IMR-90 (cell line): ENCODE data around the gene CEP162. TPM values are rescaled to one million over a fixed set of nuclear protein-coding genes. Genes with fewer than 3 reads are reported as not detected.

Experiments
- ATAC-seq: fragments of 200-7000 bp; cut with Tn5 transposase; 2 replicates; pipeline ENCODE4 v1.9.1; 2020; ENCODE audit warnings: low read depth, mild to moderate bottlenecking, moderate library complexity
- BruUV-seq: library from RNA; stranded (reverse); fragments of 400-500 nt; replicated peaks from 2 replicates; lab custom pipeline; 2021; lab: Mats Ljungman, UMichigan
- CTCF ChIA-PET: fragments of 300-600 bp; formaldehyde crosslinking; extraction: SDS; loops from one replicate; lab custom pipeline; 2021; ENCODE audit warnings: antibody characterized with exemption; lab: Yijun Ruan, JAX
- POLR2A ChIA-PET: fragments of 300-600 bp; sonication (Branson Sonifier 250); formaldehyde crosslinking; loops from one replicate; lab custom pipeline; 2022; ENCODE audit warnings: antibody characterized with exemption; ENCODE audit not compliant: unreplicated experiment; lab: Charles Lee
- DNase-seq: peaks from one replicate; pipeline ENCODE4 v3.0.0; 2013
- H2AFZ ChIP-seq: replicated peaks from 2 replicates; pipeline ENCODE3; 2013; ENCODE audit warnings: low read length, mild to moderate bottlenecking; ENCODE audit not compliant: poor library complexity
- H2AK5ac ChIP-seq: 2 replicates; pipeline ENCODE4 v1.6.1; 2013; ENCODE audit warnings: low read depth, low read length, inconsistent platforms
- H2AK9ac ChIP-seq: replicated peaks from 2 replicates; pipeline ENCODE3; 2013; ENCODE audit warnings: mild to moderate bottlenecking, low read depth, low read length, moderate library complexity; ENCODE audit not compliant: poor library complexity
- H2BK120ac ChIP-seq: 2 replicates; pipeline ENCODE4 v1.6.1; 2013; ENCODE audit warnings: low read depth, low read length, inconsistent platforms
- H2BK15ac ChIP-seq: 3 replicates; pipeline ENCODE4 v1.6.1; 2013; ENCODE audit warnings: low read depth, low read length, inconsistent platforms
- H2BK20ac ChIP-seq: 2 replicates; pipeline ENCODE4 v1.6.1; 2013; ENCODE audit warnings: low read depth, mild to moderate bottlenecking, inconsistent platforms, low read length, moderate library complexity
- H2BK5ac ChIP-seq: 2 replicates; pipeline ENCODE4 v1.6.1; 2013; ENCODE audit warnings: mild to moderate bottlenecking, low read depth, low read length, inconsistent platforms; ENCODE audit not compliant: poor library complexity, severe bottlenecking
- H3K14ac ChIP-seq: replicated peaks from 2 replicates; pipeline ENCODE4 v1.6.1; 2013; ENCODE audit warnings: low read depth, low read length, inconsistent platforms
- H3K18ac ChIP-seq: 2 replicates; pipeline ENCODE4 v1.6.1; 2013; ENCODE audit warnings: low read depth, low read length, control low read depth
- H3K23ac ChIP-seq: 2 replicates; pipeline ENCODE4 v1.6.1; 2013; ENCODE audit warnings: low read depth, low read length, inconsistent platforms
- H3K27ac ChIP-seq: 2 replicates; pipeline ENCODE4 v1.5.1; 2013; ENCODE audit warnings: mild to moderate bottlenecking, control low read depth, low read length; ENCODE audit not compliant: insufficient read depth
- H3K27me3 ChIP-seq: 2 replicates; pipeline ENCODE4 v1.6.1; 2013; ENCODE audit warnings: low read length; ENCODE audit not compliant: control insufficient read depth, insufficient read depth
- H3K36me3 ChIP-seq: 2 replicates; pipeline ENCODE4 v1.6.1; 2013; ENCODE audit warnings: low read length, mixed read lengths; ENCODE audit not compliant: control insufficient read depth, insufficient read depth
- H3K4ac ChIP-seq: 2 replicates; pipeline ENCODE4 v1.6.1; 2013; ENCODE audit warnings: low read depth, low read length, inconsistent platforms
- H3K4me1 ChIP-seq: 2 replicates; pipeline ENCODE4 v1.6.1; 2013; ENCODE audit warnings: low read length, mixed read lengths; ENCODE audit not compliant: control insufficient read depth, insufficient read depth
- H3K4me2 ChIP-seq: 2 replicates; pipeline ENCODE4 v1.6.1; 2013; ENCODE audit warnings: low read depth, mild to moderate bottlenecking, control low read depth, low read length, moderate library complexity
- H3K4me3 ChIP-seq: 2 replicates; pipeline ENCODE4 v1.5.1; 2013; ENCODE audit warnings: low read depth, mild to moderate bottlenecking, control low read depth, low read length, moderate library complexity; ENCODE audit not compliant: insufficient read depth
- H3K56ac ChIP-seq: 2 replicates; pipeline ENCODE4 v1.6.1; 2013; ENCODE audit warnings: low read length, inconsistent platforms; ENCODE audit not compliant: insufficient read depth; ENCODE audit errors: extremely low read depth
- H3K79me1 ChIP-seq, 2 experiments: 2 replicates each; pipeline ENCODE4 v1.6.1; 2013; ENCODE audit warnings: low read length in 2 of 2, inconsistent platforms in 1 of 2, low read depth in 1 of 2
- H3K9ac ChIP-seq: 2 replicates; pipeline ENCODE4 v1.6.1; 2013; ENCODE audit warnings: low read depth, low read length, control low read depth
- H3K9me1 ChIP-seq: 2 replicates; pipeline ENCODE4 v1.6.1; 2013; ENCODE audit warnings: low read length, inconsistent platforms; ENCODE audit not compliant: insufficient read depth
- H3K9me3 ChIP-seq: 2 replicates; pipeline ENCODE4 v1.6.1; 2013; ENCODE audit warnings: low read length; ENCODE audit not compliant: control insufficient read depth, insufficient read depth
- H4K20me1 ChIP-seq: 2 replicates; pipeline ENCODE4 v1.6.1; 2013; ENCODE audit warnings: low read length, inconsistent platforms; ENCODE audit not compliant: insufficient read depth
- H4K5ac ChIP-seq: 2 replicates; pipeline ENCODE4 v1.6.1; 2013; ENCODE audit warnings: mild to moderate bottlenecking, low read depth, low read length, control low read depth
- H4K8ac ChIP-seq, 2 experiments: 2 replicates each; pipeline ENCODE4 v1.6.1; 2013; ENCODE audit warnings: low read depth in 2 of 2, low read length in 2 of 2, control low read depth in 1 of 2, inconsistent platforms in 1 of 2
- H4K91ac ChIP-seq: 2 replicates; pipeline ENCODE4 v1.6.1; 2013; ENCODE audit warnings: low read depth, low read length, inconsistent platforms; ENCODE audit not compliant: insufficient read depth
- BHLHE40 ChIP-seq: fragments of 150-350 bp; IDR thresholded peaks from 2 replicates; pipeline ENCODE4 v1.6.1; 2016; ENCODE audit warnings: mild to moderate bottlenecking, low read depth, low read length
- CHD1 ChIP-seq: IDR thresholded peaks from 2 replicates; pipeline ENCODE4 v1.6.1; 2012; ENCODE audit warnings: low read depth, low read length, improper control_type of control experiment
- FOS ChIP-seq: fragments of 150-350 bp; IDR thresholded peaks from 2 replicates; pipeline ENCODE4 v1.6.1; 2016; ENCODE audit warnings: low read depth, low read length
- MAZ ChIP-seq: IDR thresholded peaks from 2 replicates; pipeline ENCODE4 v1.6.1; 2012; ENCODE audit warnings: low read depth, mild to moderate bottlenecking, low read length, improper control_type of control experiment, moderate library complexity, borderline replicate concordance
- NFE2L2 ChIP-seq: fragments of 150-350 bp; IDR thresholded peaks from 2 replicates; pipeline ENCODE4 v1.6.1; 2016; ENCODE audit warnings: low read depth, mild to moderate bottlenecking, low read length
- RCOR1 ChIP-seq: IDR thresholded peaks from 2 replicates; pipeline ENCODE4 v1.6.1; 2012; ENCODE audit warnings: mild to moderate bottlenecking, low read length, improper control_type of control experiment; ENCODE audit not compliant: insufficient replicate concordance
- RFX5 ChIP-seq: IDR thresholded peaks from 2 replicates; pipeline ENCODE4 v1.8.0; 2012; ENCODE audit warnings: low read depth, mild to moderate bottlenecking, low read length, moderate library complexity
- SMC3 ChIP-seq: fragments of 150-350 bp; IDR thresholded peaks from 2 replicates; pipeline ENCODE4 v1.6.1; 2016; ENCODE audit warnings: low read depth, mild to moderate bottlenecking, antibody characterized with exemption, low read length, moderate library complexity
- WGBS, 2 experiments: methylation state at CpG; one replicate each; pipeline versions ENCODE4 v1.1.5 to v1.1.7; 2013; ENCODE audit warnings: missing lambda C conversion rate in 2 of 2; ENCODE audit not compliant: insufficient read length in 1 of 2; ENCODE audit errors: extremely low coverage in 2 of 2; 5-methylcytosine and 5-hydroxymethylcytosine counted together
- dilution Hi-C: fragments of 300-500 bp; cut with HindIII; formaldehyde crosslinking; loops from one replicate; pipeline ENCODE4 v1.14.3; 2018; ENCODE audit warnings: low sequenced_read_pairs; ENCODE audit not compliant: unreplicated experiment
- in situ Hi-C: fragments of 300-500 bp; cut with MboI; formaldehyde crosslinking; loops from 3 replicates; pipeline ENCODE4 v1.14.3; 2019; ENCODE audit warnings: low sequenced_read_pairs, inconsistent platforms, mixed read lengths
- intact Hi-C: fragments of 100-400 bp; cut with micrococcal nuclease; formaldehyde crosslinking; loops from 2 replicates; pipeline ENCODE4 v1.10.0; 2022
- polyA plus RNA-seq, 3 experiments: library from polyadenylated mRNA; depleted of rRNA; stranded (reverse); fragments of >200 nt; gene quantifications; 2 replicates each; pipeline ENCODE4 v1.2.3, GENCODE V29; 2012; ENCODE audit warnings: low replicate concordance in 1 of 3
- total RNA-seq: library from RNA; depleted of rRNA; stranded (reverse); fragments of >200 nt; gene quantifications from 2 replicates; pipeline ENCODE4 v1.2.3, GENCODE V29; 2012

CEP162 gene
- total and polyA plus RNA-seq, 2 of the 4 experiments (the other 2 are of a cell fraction), result 1.2 to 1.6 TPM

- ChIA-PET CTCF (interaction anchor here (0.8 kb wide), 1 partner anchor 275 kb away, joined by 3 read pairs; no protein-coding TSS in a partner anchor), POLR2A (interaction anchor here (0.6 kb wide), 1 partner anchor 16 kb away, joined by 6 read pairs; no protein-coding TSS in a partner anchor)
- WGBS, 2 experiments, result no CpG with 5 or more reads among the region's 3 CpGs
- Histone ChIP-seq H3K4me1 (no peaks in the 10 kb centered on the region), H2BK120ac (no peak overlapping the region), H2BK5ac (no peak overlapping the region), H3K9me3 (no peaks in the 10 kb centered on the region), H3K56ac (no peak overlapping the region), H3K36me3 (no peaks in the 10 kb centered on the region), H4K20me1 (no peaks in the 10 kb centered on the region), H3K4me3 (no peak overlapping the region), H3K18ac (no peak overlapping the region), H3K27me3 (no peaks in the 10 kb centered on the region), H2BK15ac (no peak overlapping the region), H3K23ac (no peak overlapping the region), H4K8ac (no peak overlapping the region), H2AFZ (no peak overlapping the region), H3K79me1 (no peaks in the 10 kb centered on the region), H3K27ac (no peak overlapping the region), H2AK9ac (no peak overlapping the region), H3K9me1 (no peaks in the 10 kb centered on the region), H3K4me2 (no peak overlapping the region), H3K9ac (no peak overlapping the region), H3K14ac (no peak overlapping the region), H3K4ac (no peak overlapping the region), H2BK20ac (no peak overlapping the region), H4K5ac (no peak overlapping the region), H2AK5ac (no peak overlapping the region), H4K91ac (no peak overlapping the region)
- no peak for DNase-seq
- no peak for ATAC-seq
- in situ Hi-C loops, result no loop called here
- dilution Hi-C loops, result no loop called here
- BruUV-seq, result no TSS peak
- no peak for TF ChIP-seq NFE2L2
- no peak for TF ChIP-seq FOS
- TF ChIP-seq BHLHE40, result no peak
- no peak for TF ChIP-seq MAZ
- no peak for TF ChIP-seq RFX5
- no peak for TF ChIP-seq SMC3
- no peak for TF ChIP-seq CHD1
- no peak for TF ChIP-seq RCOR1
- intact Hi-C loops, result no loop called here
These were observed 137.9 kb downstream of the CEP162 start for GRCh38 chr6:84089552-84089951.
